RPMI7951 (cell line): ENCODE measurements around the gene PLCH1. TPM values are rescaled to one million over a fixed set of nuclear protein-coding genes. Genes with fewer than 3 reads are reported as not detected.

Experiments used
- DNase-seq: peaks from one replicate; pipeline ENCODE4 v3.0.0-alpha.2; 2012; ENCODE audit warnings: low read depth
- total RNA-seq: library from RNA; depleted of rRNA; stranded (reverse); fragments of >200 nt; shearing (Covaris generic); gene quantifications from 2 replicates; pipeline ENCODE4 v1.2.3, GENCODE V29; 2014

PLCH1 gene
- total RNA-seq, 1 experiment from 2014 or later, result 0.60 TPM

DNA sequence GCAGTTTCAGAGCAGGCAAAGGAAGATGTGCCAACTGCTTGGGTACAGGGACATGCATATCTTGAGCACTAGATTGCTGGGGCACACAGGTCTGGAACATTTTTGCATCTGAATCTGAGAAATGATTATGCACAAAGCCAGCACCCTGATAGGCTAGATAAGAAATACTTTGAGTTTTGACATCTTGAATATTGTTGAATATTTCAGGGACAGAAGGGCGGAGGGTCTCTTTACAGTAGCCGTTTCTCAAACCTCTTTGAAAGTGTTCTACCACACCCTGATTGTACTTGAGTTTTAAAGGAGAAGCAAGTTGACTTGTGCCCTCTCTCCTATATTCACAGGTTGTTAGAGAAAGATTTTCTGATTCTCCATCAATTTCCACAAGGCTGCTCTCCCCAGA is 263.3 kb downstream of the PLCH1 start:
- DNase-seq, result no peak

DNA sequence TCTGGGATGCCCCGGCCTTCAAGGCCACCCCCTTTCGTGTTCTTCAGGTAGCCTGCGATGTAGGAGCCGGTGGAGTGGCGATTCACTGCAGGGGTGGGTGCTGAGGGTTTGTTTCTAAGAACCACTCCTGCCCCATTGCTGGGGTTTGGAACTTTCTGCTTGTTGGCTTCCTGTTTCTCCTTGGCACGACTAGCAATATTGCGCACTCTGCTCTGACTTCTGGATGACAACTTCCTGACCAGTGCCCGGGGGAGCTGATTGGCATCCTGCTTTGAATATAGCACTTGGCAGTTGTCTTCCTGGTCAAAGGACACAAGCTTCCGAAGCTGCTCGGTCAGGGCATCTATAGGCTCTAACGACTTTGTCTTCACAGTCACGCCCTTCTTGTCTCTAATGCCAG is 263.8 kb downstream of the PLCH1 start:
- DNase-seq, result no peak

DNA sequence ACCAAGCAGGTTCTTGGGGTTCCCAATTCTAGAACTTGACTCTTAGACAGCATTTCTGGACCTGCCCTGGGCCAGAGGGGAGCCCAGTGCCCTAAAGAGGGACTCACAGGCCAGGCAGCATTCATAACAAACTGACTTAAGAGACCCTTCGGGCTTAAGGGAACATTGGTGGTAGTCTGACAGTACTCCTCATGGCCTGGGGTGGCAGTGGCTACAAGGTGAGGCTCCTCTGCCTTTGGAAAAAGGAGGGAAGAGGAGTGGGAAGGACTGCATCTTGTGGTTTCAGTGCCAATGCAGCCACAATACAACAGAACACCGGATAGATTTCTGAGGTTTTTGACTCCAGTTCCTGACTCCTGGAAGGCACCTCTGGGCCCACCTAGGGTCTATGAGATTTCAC is 279.2 kb downstream of the PLCH1 start:
- no peak for DNase-seq

DNA sequence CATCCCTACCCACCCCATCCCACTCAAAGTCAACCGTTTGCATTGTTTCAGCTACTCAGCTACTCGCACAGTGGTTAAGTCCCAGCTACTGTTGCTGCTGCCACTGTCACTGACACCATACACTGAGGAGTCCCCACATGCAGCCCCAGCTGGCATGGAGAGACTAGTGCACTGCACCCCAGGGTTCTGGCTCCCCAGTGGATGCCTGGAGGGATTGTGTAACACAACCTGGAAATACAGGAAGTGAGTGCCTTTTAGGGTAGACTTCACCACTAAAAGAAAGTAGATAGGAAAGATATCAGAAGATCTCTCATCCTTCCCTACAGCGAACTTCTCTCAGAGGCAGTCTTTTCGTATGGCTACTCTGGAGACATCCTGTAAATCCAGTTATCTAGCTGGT is 282.2 kb downstream of the PLCH1 start:
- no peak for DNase-seq

DNA sequence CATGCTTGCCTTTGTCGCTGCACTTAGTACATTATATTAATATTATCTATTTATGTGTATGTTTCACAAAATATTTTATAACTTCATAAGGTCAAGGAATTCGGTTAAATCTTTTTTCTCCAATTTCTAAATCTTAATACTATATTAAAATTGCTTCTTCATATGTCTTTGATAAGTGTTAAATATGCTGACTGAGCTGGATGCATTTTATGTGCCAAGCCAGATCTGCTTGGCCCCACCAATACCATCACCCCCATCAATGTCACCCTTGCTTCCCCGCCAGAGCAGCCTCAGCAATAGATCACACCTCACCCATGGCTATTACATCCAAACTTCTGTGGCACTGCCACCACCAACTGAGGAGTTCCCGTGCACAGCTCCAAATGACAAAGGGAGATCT is 287.3 kb downstream of the PLCH1 start:
- DNase-seq, result no peak

DNA sequence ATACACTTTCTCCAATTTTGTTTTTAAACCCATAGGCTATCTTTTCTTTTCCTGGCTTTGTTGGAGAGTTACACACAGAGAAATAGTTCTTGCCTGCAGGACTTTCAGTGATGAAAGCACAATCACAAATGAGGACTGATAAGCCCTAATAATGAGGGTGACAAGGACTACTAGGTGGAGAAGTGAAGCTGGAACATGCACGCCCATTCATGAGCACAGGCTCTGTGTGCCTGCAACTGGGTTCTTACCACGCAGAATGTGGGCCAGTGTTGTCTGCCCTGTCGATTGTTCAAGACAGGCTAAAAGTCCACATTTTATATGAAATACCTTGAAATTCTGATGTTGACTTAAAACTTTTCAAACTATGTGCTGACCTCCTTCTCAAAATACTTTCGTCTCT is 289.1 kb downstream of the PLCH1 start:
- DNase-seq, result no peak

DNA sequence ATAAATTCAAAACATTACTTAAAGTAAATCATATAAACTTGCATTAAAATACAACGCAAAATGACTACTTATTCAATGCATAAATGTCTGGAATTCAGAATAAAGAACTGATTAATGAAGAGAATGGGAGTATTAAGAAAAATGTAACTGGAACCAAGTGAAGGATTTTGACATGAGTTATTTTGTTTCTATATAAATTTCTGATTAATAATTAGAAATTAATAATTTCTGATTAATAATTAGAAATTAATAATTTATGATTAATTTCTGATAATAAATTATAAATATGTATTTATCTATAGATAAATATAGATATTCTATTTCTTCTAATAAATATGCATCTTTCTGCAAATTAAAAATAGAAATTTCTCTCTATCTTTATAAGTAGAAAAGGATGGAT is 291.4 kb downstream of the PLCH1 start:
- DNase-seq, result no peak

DNA sequence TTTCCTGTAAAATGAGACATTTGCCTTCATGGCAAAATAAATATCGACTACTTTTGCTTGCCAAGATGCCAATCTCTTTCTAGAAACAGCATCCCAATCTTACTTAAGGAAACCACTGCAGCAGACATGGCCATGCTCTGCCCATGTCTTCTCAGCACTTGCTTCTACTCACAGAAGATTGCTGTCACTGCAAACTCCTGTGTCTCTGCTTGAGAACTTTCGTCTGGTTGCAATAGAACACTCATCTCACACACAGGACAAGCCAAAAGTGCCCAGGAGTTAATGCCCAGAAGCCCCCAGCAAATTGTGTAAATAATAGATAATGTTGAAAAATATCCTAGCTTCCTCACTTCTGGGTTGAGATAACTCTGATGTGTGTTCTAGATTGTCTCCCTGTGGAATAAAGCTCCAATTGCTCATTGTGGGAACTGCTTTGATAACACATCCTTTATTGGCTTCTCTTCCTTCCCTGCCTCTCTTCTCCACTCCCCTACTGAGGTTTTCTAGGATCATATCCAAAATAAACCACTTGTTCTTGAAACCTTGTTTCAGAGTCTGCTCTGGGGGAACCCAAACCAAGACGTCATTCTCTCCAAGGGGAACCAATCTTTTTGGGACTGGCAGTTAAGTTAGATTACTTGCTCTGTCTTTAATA is 295.1 kb downstream of the PLCH1 start:
- DNase-seq, result no peak

DNA sequence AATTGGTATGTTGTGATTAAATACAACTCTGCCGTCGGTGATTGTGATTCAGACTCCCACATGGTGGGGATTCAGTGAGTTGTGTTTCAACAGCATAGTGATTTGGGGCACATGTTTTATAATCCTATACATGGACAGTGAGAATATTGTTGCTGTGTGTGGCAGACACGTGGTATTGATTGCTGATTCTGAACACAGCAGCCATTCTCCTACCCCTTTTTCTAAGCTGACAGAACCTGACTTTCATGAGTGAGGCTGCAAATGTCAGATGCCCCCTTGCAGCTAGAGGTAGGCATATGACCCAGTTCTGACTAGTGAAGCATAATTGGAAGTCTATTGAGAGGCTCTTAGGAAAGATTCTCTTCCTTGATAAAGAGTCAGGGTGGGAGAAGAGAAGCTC is 296.3 kb downstream of the PLCH1 start:
- DNase-seq, result no peak

DNA sequence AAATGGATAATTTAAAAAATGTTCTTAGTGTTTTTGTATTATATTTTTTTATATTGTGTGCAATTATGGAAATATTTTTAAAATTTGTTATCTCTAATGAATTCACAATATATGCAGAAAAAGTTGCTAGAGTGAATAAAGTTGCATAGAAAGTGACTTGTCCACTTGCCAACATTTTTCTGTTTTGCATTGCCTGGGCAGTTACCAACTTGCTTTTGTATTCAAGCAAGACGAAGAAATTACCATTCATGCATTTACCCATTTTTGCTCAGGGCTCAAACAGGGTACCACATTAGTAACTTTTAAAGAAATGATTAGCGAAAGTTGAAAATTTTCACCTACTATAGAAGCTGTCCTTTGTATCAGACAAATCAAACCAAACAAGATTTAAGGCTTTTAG is 298.5 kb downstream of the PLCH1 start:
- DNase-seq, result no peak

DNA sequence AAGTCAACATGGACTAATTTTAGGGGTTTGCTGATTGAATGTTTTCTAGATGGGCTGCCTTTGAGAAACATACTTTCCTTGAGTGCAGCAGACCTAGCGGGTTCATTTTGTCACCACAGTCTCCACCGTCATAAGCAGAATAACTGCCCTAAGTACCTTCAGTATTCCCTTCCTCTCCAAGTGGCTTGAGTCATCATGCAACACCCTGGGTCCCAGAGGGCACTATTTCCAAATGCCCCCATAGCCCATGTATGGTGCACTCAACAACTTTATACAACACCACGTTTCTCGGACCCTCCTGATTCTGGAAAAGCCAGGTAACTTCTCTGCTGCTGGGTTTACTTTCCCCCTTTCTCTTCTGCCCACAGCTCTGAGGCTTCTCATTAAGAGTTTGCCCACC is 300.1 kb downstream of the PLCH1 start:
- DNase-seq, result no peak

DNA sequence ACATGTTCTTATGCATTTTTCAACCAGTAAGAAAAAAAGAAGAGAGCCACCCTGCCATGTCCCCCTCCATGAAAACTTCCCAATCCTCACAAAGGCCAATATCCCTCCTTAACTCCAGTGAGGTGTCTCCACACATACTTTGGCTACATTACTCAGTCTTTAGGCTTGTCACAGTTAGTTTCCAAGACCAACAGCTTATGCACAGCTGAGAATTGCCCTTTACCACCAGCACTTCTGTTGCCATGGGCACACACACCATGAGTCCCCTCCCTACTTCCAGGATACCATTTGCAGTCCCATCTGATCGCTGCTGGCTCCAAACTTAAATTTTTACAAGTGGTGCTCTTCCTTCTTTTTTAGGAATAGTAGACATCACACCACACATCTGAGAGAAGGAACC is 301.1 kb downstream of the PLCH1 start:
- DNase-seq, result no peak

DNA sequence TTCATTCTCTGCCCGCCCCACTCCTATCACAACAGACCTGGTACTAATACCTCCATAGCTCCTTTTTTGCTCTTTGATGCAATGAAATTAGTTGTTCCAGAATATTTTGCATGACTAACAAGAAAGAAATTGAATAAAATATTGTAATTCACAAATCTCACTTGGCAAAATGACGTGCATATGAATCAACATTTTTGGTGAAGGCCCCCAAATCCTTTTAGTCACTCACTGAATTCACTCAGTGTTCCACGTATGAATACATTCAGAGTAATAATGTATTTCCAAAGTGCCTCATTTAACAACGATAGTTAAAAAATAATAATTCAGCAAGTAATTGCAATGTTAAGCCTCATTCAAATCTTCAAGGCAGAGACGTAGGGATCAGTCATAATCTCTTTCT is 302.8 kb downstream of the PLCH1 start:
- DNase-seq, result no peak

DNA sequence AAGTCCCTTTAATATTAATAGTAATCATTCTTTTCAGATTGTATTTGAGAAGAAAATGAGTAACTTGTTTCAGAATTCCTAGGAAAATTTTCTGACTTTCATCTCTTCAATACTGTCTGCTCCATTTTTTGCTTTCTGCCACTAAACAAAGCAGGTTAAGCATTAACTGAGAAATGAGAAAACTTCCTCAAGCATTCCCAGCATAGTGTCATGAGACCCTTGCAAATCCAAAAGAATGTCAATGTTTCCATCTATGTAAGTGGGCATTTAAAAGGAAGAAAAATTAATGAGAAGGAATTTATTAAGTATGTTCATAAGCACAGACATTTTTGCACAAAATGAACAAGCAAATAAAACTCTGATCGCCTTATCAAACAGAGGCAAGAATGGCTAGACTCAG is 303.4 kb downstream of the PLCH1 start:
- no peak for DNase-seq

DNA sequence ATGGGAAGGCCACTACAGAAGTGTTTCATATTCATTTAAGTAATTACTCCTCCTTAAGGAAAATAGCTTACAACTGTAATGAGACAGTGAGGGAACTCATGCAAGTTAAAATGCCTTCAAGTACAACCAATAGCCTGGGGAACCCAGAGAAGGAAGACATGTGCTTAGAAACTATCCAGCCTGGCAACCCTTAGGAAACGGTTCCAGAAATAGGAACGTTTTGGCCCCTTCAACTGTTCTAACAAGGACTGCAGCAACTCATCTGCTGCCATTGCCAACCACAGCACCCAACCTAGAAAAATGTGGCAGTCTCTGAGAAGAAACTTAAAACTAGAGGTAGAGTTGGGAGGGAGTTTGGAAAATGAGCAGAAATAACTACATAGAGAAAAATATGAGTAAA is 303.8 kb downstream of the PLCH1 start:
- DNase-seq, result no peak

DNA sequence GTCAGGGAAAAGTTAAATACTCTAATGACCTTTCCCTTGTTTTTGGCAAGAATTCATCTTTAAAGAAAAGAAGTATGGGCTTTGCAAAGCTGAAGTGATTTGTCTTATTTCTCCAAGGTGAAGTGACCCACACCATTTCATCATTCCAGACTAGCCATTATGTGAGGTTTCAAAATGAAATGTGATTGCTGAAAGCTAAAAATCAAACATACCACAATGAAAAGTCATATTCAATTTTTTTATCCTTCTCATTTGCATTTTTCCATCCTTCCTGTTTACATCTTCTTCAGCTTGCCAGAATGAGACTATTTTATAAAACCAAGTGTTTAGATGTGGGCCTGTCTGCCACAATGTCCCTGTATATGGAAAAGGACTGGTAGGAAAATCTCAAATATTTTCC is 309.1 kb downstream of the PLCH1 start:
- DNase-seq, result no peak

DNA sequence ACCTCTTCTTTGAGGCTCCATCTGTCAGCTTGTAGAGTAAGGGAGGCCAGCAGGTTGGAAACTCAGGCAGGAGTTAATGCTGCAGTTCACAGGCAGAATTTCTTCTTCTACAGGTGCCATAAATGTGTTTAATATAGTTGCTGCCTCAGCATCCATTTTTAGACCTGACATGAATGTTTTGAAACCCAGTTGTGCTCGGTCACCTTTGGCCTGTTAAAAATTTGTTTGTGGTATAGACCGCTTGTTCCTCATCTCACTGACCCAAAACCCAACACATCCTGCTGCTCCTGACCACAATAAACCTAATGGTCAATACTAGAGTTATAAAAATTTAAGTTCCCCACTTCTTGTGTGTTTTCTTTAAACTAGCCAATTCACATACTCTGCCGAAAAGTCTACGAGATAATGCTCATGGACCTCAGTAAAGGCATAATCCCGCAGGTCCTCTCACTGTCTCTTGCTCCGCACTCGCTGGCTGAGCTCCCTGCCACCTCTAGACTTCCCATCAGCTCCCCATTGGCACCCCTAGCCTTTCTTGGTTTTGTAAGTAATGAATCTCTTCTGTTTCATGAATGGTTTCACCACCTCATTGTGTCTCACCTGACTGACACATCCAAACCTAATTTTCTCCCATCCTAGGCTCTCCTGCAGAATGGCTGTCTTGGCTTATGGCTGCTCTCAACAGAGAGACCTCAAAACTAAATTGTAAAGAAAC is 312.9 kb downstream of the PLCH1 start:
- DNase-seq, result no peak

DNA sequence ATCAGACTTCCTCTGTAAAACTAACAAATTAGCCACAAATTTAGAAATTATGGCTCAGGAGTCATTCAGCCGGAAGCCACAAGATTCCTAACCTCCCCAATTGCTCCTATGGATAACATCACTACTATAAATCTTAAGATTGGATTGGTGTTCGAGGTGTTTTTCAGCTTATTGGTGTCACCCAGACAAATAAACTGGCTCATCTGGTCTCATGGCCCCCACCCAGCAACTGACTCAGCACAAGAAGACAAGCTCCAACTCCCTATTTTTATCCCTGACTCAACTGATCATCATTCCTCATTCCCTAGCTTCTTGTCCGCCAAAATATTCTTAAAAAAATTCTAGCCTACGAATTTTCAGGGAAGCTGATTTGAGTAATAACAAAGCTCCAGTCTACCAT is 316.3 kb downstream of the PLCH1 start:
- peak; percentile 90 for DNase-seq

DNA sequence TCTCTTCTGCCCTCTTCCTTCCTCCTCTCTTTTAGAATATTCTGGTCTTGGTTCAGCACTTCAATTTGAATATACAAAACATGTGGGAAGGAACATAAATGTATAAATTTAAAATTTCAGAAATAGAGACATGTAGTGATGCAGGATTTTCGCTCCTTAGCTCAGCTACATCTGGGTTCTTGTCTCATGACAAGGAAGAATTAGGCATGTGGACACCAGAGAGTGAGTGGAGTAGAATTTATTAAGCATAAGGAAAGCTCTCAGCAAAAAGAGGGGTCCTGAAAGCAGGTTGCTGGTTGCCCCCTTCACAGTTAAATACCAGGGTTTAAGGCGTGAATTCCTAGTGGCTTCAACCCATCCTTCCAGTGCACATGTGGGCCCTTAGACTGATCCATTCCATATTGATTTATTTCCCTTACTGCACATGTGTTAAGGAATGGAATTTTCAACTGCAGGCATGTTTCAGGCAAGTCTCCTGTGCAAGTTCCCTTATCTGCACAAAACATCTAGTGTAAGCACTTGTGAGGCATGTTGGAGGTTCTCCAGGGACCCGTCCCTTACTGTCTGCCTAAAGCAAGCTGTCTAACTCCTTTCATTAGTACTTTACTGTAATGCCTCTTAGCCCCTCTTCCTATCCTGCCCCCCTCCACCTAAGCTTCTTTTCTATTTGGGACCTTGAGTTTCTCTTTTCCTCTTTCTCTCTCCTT is 318.2 kb downstream of the PLCH1 start:
- peak; percentile 60 for DNase-seq

DNA sequence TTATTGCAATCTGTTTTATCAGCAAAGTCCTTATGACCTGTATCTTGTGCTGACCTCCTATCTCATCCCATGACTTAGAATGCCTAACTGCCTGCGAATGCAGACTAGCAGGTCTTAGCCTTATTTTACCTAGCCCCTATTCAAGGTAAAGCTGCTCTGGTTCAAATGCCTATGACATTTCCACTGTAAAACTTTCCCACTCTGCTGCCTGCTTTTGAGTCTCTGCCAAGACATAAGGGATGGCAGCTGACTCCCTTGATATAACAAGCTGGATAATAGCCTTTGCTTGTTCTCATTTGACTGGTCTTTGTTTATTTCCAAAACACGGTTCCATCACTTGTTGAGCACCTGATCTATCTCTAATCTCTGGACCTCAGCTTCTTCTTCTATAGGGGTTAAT is 319.5 kb downstream of the PLCH1 start:
- peak; percentile 14 for DNase-seq

DNA sequence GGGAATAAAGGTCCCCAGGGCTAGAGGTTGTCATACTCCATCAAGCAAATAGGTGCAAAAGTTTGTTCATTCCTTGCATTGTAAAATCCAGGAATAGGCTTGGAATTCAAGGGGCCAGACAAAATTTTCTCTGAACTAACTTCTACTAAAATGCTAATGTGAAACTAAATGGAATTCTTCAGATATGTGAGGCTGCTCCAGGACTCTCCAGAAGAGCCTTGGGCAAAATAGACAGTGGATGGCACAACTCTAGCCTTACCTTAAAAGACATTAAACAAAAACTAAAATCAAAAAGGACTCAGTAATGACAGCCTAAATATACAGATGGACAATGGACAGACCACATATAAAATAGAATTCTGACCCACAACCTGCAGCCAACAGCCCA is 320.6 kb downstream of the PLCH1 start:
- DNase-seq, result peak; percentile 26

DNA sequence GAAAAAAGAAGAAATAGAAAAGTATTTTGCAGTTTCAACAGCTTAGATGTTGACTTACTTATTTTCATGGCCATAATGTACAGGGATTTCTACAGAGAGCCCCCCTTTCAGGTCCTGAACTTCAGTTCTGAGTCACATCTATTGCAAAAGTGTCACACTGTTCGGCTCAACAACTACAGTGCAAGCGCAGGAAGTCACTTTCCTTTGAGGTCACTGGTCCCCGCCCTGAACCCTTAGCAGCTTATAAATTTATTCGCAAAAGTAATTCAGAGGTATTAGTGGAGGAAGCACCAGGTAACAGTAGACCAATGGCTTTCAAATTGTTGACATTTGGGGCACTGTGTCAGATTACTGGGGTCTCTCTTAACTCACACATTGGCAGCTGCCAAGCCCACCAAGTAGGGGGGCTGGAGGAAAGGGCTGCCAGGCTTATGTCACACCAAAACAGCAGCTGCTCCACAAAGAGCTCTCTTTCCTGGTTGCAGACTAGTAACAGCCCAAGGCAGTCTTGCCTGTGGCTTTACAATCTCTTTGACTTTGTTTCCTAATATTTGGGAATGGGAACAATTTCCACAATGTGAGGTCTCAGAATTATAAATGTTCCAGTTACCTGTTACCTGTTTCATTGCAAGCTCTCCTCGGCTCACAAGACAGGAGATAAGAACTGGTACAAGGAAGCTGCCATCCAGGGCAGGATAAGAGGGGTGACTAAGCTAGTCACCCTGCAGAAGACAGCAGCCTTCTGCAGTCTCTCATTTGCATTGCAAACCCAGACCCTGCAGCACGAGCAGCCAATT is 321.1 kb downstream of the PLCH1 start:
- peak; percentile 15 for DNase-seq
